ENCODE data around the gene HNRNPL. TPM values are rescaled to one million over a fixed set of nuclear protein-coding genes. Genes with fewer than 3 reads are reported as not detected.
"Not testable (repeated sequence)": the region's sequence is repeated elsewhere in the genome, so short reads cannot be mapped to it uniquely, and the experiment has no call there.

HNRNPL gene
- total RNA-seq, 4 donors from 2014 or later: 170 to 205 (median 179) TPM

DNA sequence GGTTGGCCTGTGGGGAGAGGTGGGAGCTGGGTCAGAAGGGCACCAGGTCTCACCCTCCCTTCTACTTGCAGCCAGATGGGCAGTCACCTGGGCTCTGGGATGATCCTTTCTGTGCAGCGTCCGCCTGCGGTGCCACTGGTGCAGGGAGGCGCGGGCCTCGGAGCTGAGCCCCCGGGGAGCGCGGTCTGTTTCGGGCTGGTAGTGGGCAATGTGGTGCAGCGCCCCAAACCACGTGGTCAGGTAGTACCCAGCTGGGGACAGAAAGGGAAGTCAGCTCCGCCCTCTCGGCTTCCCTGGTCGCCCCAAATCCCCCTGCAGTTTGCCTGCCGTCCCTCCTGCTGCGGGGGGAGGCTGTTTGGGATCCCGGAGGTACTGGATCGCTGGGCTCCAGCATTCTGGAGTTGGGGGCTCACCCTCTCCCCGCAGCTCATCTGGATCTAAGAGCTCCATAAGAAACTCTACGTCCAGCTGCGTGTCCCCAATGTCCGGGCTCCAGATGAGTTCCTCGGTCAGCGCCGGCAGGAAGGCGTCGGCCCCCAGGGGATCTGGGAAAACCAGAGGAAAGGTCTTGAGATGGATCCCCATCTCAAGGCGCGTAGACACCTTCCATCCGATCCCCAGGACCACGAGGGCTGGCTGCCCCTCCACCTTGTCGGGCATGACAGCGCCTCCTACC lies 19.5 kb upstream of the HNRNPL start:
- Histone ChIP-seq H3K27me3 (no peaks in the 10 kb centered on the region), H3K27ac (peak overlapping the region in 3 of 4 donors; percentile 59 to 73 (median 62)), H3K4me1 (peaks cover 0 to 26% (median 9%) of the 10 kb centered on the region in 4 donors), H3K36me3 (no peaks in the 10 kb centered on the region), H3K9me3 (no peaks in the 10 kb centered on the region), H3K4me3 (peak overlapping the region; percentile 42 to 62 (median 58))
- DNase-seq (ENCODE audit: low spot score in 2 of 2): no peak
- TF ChIP-seq POLR2A (IDR thresholded peaks at IDR 0.05) (no peak), EP300 (IDR thresholded peaks at IDR 0.05) (no peak)
- TF ChIP-seq, protein P1, sequence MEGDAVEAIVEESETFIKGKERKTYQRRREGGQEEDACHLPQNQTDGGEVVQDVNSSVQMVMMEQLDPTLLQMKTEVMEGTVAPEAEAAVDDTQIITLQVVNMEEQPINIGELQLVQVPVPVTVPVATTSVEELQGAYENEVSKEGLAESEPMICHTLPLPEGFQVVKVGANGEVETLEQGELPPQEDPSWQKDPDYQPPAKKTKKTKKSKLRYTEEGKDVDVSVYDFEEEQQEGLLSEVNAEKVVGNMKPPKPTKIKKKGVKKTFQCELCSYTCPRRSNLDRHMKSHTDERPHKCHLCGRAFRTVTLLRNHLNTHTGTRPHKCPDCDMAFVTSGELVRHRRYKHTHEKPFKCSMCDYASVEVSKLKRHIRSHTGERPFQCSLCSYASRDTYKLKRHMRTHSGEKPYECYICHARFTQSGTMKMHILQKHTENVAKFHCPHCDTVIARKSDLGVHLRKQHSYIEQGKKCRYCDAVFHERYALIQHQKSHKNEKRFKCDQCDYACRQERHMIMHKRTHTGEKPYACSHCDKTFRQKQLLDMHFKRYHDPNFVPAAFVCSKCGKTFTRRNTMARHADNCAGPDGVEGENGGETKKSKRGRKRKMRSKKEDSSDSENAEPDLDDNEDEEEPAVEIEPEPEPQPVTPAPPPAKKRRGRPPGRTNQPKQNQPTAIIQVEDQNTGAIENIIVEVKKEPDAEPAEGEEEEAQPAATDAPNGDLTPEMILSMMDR (IDR thresholded peaks at IDR 0.05): no peak
- WGBS, 2 donors: 11 to 13% methylated on average over 28 of the region's 34 CpGs

DNA sequence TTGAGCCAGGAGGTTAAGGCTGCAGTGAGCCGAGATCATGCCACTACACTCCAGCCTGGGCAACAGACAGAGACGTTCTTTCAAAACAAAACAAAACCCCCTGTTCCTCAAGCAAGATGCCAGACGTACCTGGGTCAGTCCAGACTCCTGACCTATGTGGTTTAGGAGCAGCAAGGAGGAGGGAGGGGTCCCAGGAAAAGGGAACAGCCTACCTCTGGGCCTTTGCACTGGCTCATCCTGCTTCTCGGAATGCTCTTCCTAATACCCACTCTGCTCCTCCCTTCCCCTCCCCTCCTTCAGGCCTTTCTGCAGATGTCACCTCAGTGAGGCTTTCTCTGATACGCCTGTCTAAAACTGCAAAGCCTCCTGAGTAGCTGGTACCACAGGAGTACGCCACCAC lies 18.8 kb upstream of the HNRNPL start:
- Histone ChIP-seq H3K36me3 (no peaks in the 10 kb centered on the region), H3K4me1 (peaks cover 0 to 28% (median 10%) of the 10 kb centered on the region in 4 donors), H3K27ac (no peak overlapping the region), H3K9me3 (no peaks in the 10 kb centered on the region), H3K27me3 (no peaks in the 10 kb centered on the region), H3K4me3 (no peak overlapping the region)
- WGBS, 2 donors: 85 to 88% methylated on average over 6 of the region's 6 CpGs
- TF ChIP-seq EP300 (IDR thresholded peaks at IDR 0.05): no peak
- no peak for DNase-seq (ENCODE audit: low spot score in 2 of 2)

DNA sequence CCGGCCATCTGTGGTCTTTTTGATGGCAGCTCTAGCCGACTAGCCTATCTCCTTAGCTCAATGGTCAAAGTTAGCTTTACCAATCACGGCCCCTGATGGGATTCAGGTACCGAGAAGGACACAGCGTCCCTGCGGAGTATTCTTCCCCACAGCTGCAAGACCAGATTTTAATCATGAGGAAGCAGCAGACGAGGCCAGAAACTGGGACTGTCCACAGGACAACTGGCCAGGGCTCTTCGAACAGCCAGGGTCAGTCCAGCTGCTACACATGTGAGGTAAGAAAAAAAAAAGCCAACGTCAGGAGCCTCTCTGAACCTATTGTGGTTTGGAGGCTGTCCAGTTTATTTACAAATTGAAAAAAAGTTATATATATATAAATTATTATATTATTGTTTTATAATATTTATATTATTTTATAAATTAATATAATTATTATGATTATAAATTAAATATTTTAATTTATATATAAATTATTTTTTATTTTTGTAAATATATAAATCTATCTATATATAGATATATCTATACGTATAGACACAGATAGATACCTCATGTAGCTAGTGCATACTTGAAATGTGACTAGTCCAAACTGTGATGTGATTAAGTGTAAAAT lies 17.5 kb upstream of the HNRNPL start:
- Histone ChIP-seq H3K4me1 (peaks cover 0 to 41% (median 21%) of the 10 kb centered on the region in 4 donors), H3K9me3 (no peaks in the 10 kb centered on the region), H3K36me3 (no peaks in the 10 kb centered on the region), H3K4me3 (no peak overlapping the region), H3K27ac (no peak overlapping the region), H3K27me3 (no peaks in the 10 kb centered on the region)
- DNase-seq (ENCODE audit: low spot score in 2 of 2): no peak
- WGBS, 2 donors: 85 to 89% methylated on average over 10 of the region's 10 CpGs
- no peak for TF ChIP-seq POLR2A (IDR thresholded peaks at IDR 0.05)
- TF ChIP-seq EP300 (IDR thresholded peaks at IDR 0.05): no peak
- TF ChIP-seq, protein P1 (IDR thresholded peaks at IDR 0.05): no peak

DNA sequence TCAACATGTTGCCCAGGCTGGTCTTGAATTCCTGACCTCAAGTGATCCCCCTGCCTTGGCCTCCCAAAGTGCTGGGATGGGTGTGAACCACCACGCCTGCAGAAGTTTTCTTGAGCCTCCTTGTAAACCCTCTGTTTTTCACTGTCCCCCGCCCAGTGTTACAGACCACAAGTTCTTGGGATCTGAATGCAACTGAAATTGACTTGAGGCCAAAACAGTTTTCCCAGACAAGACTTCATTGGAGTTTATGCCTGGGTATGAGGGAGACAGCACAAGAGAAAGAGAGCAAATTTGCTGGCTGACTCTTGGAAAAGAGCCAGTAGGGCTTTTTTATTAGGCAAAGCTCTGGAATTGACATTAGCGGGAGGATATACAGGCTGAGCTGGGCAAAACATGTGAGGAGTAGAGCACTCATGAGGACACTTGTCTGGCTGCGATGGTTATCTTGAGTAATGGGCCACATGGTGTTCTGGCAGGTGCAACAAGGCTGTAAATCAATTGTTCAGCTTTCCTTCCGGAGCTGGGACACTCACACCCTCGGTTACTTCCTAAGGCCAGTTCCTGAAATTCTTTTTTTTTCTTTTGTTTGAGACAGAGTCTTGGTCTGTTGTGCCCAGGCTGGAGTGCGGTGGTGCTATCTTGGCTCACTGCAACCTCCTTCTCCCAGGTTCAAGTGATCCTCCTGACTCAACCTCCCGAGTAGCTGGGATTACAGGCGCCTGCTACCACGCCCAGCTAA lies 12.7 kb upstream of the HNRNPL start:
- H3K9me3 ChIP-seq: no peaks in the 10 kb centered on the region
- peak overlapping the region; percentile 30 to 76 (median 60) for H3K27ac ChIP-seq
- no peaks in the 10 kb centered on the region for H3K27me3 ChIP-seq
- TF ChIP-seq, protein P1 (IDR thresholded peaks at IDR 0.05): no peak
- TF ChIP-seq POLR2A (IDR thresholded peaks at IDR 0.05): no peak
- peak in 1 of 2 donors; percentile 75 for TF ChIP-seq EP300 (IDR thresholded peaks at IDR 0.05)
- H3K36me3 ChIP-seq: no peaks in the 10 kb centered on the region
- 29 to 39% methylated on average over 10 of the region's 10 CpGs for WGBS, 2 donors
- peak in 1 of 2 donors; percentile 60 for DNase-seq (ENCODE audit: low spot score in 2 of 2)
- H3K4me3 ChIP-seq: no peak overlapping the region
- H3K4me1 ChIP-seq: peaks cover 0 to 24% (median 19%) of the 10 kb centered on the region in 4 donors

DNA sequence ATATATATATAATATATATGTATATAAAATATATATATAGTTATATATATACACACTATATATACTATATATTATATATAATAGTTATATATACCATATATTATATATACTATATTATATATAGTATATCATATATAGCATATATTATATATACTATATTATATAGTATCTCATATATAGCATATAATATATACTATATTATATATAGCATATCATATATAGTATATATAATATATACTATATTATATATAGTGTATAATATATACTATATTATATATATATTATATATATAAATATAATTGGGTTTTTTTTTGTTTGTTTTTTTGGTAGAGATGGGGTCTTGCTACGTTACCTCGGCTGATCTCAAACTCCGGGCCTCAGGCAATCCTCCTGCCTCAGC lies 11.6 kb upstream of the HNRNPL start:
- Histone ChIP-seq H3K4me1 (peaks cover 0 to 24% (median 20%) of the 10 kb centered on the region in 4 donors), H3K27me3 (no peaks in the 10 kb centered on the region)

DNA sequence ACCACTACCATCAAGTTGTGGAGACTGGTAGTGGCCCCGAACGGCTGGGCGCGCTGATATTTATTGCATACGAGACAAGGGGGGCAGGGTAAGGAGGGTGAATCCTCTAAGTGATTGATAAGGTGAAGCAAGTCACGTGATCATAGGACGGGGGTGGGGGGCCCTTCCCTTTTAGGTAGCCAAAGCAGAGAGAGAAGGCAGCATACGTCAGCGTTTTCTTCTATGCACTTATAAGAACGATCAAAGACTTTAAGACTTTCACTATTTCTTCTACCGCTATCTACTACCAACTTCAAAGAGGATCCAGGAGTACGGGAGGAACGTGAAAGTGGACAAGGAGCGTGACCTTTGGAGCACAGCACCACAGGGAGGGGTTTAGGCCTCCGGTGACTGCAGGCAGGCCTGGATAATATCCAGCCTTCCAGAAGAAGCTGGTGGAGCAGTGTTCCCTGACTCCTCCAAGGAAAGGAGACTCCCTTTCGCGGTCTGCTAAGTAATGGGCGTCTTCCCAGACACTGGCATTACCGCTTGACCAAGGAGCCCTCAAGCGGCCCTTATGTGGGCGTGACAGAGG lies 9.9 kb upstream of the HNRNPL start:
- 67 to 70% methylated on average over 21 of the region's 21 CpGs for WGBS, 2 donors
- peaks cover 0 to 22% (median 19%) of the 10 kb centered on the region in 4 donors for H3K4me1 ChIP-seq
- not testable (repeated sequence) for H3K9me3 ChIP-seq; H3K36me3 ChIP-seq; H3K27me3 ChIP-seq; H3K4me3 ChIP-seq; H3K27ac ChIP-seq; DNase-seq (ENCODE audit: low spot score in 2 of 2)

More for the DNA sequence above, 11.6 kb upstream of the HNRNPL start:
- no peak for DNase-seq (ENCODE audit: low spot score in 2 of 2)
- H3K4me3 ChIP-seq: no peak overlapping the region
- WGBS, 2 donors: 95 to 97% methylated on average over 3 of the region's 3 CpGs
- TF ChIP-seq, protein P1 (IDR thresholded peaks at IDR 0.05): no peak
- TF ChIP-seq EP300 (IDR thresholded peaks at IDR 0.05) (no peak), POLR2A (IDR thresholded peaks at IDR 0.05) (no peak)
- no peaks in the 10 kb centered on the region for H3K9me3 ChIP-seq
- no peaks in the 10 kb centered on the region for H3K36me3 ChIP-seq
- no peak overlapping the region for H3K27ac ChIP-seq

All from tibial nerve (tissue), 4 donors.